Inflammatory macrophage treated with lipopolysaccharide for 4 hours (primary cell): ENCODE results near the gene DFFA.
"Not testable (repeated sequence)": the region's sequence is repeated elsewhere in the genome, so short reads cannot be mapped to it uniquely, and the experiment has no call there.

Experiments used
- DNase-seq: peaks from one replicate; pipeline ENCODE4 v3.0.0-alpha.2; 2020

DFFA gene

GRCh38 chr1:10504249-10504648, 31.9 kb upstream of the DFFA start:
- DNase-seq = no peak

GRCh38 chr1:10502206-10502605, 29.9 kb upstream of the DFFA start:
- no peak for DNase-seq

- DNase-seq = no peak
These were observed 25.9 kb upstream of the DFFA start for GRCh38 chr1:10498231-10498630.

GRCh38 chr1:10497109-10497508, 24.8 kb upstream of the DFFA start:
- no peak for DNase-seq

- DNase-seq = no peak
These were observed 23.6 kb upstream of the DFFA start for GRCh38 chr1:10495952-10496351.

- no peak for DNase-seq
These were observed 23.1 kb upstream of the DFFA start for GRCh38 chr1:10495475-10495817.

GRCh38 chr1:10494754-10495474, 22.6 kb upstream of the DFFA start:
- DNase-seq = peak; percentile 87

- DNase-seq = no peak
These were observed 22.1 kb upstream of the DFFA start for GRCh38 chr1:10494418-10494753.

- no peak for DNase-seq
These were observed 18.1 kb upstream of the DFFA start for GRCh38 chr1:10490286-10490970.

- DNase-seq = no peak
These were observed 17.1 kb upstream of the DFFA start for GRCh38 chr1:10489291-10490055.

- DNase-seq = peak; percentile 95
These were observed 12.2 kb upstream of the DFFA start for GRCh38 chr1:10484521-10484920.

- no peak for DNase-seq
These were observed 8.3 kb upstream of the DFFA start for GRCh38 chr1:10480614-10481013.

GRCh38 chr1:10479296-10479695, 7.0 kb upstream of the DFFA start:
- DNase-seq = no peak

- no peak for DNase-seq
These were observed 3.2 kb upstream of the DFFA start for GRCh38 chr1:10475510-10475909.

GRCh38 chr1:10474613-10475507, 2.5 kb upstream of the DFFA start, which contains the start of gene PEX14:
PEX14 (plus strand) TSS chr1:10474950; CDS start chr1:10474967, 17 bp downstream.
- DNase-seq = peak; percentile 90

GRCh38 chr1:10474309-10474612, 1.9 kb upstream of the DFFA start:
- DNase-seq = not testable (repeated sequence)

GRCh38 chr1:10473145-10473765, 926 bp upstream of the DFFA start:
- no peak for DNase-seq

- no peak for DNase-seq
These were observed 714 bp downstream of the DFFA start for GRCh38 chr1:10471411-10472219.

- no peak for DNase-seq
These were observed 2.3 kb downstream of the DFFA start for GRCh38 chr1:10470043-10470442.

- no peak for DNase-seq
These were observed 5.3 kb downstream of the DFFA start for GRCh38 chr1:10467078-10467477.

- no peak for DNase-seq
These were observed 13.1 kb downstream of the DFFA start for GRCh38 chr1:10459184-10459583.

GRCh38 chr1:10457875-10458274, 14.5 kb downstream of the DFFA start:
- no peak for DNase-seq
